Central memory CD4-positive, alpha-beta T cell (primary cell): Measurements from ENCODE around the gene PMEPA1.
"Not testable (repeated sequence)": the region's sequence is repeated elsewhere in the genome, so short reads cannot be mapped to it uniquely, and the experiment has no call there.

ENCODE experiments used
- DNase-seq: peaks from one replicate; pipeline ENCODE4 v3.0.0; 2022

Gene PMEPA1

DNA sequence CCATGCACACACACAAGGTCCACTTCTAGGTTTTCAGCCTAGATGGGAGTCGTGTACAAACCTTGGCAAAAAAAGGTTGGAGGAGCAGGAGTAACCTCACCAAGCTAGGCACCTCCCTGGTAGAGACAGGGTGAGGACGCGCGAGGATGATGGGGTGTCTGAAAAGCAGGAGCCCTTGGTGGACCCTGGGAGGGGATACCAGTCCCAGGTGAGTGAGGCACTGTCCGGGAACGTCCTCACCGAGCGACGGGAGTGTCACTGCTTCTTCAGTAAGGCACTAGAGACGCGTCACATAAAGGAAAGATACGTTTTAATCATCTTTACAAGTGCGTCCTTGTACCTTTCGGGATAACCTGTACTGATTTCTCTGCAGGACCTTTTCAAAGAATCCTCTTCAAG is 60.2 kb downstream of the PMEPA1 start:
- DNase-seq: no peak

DNA sequence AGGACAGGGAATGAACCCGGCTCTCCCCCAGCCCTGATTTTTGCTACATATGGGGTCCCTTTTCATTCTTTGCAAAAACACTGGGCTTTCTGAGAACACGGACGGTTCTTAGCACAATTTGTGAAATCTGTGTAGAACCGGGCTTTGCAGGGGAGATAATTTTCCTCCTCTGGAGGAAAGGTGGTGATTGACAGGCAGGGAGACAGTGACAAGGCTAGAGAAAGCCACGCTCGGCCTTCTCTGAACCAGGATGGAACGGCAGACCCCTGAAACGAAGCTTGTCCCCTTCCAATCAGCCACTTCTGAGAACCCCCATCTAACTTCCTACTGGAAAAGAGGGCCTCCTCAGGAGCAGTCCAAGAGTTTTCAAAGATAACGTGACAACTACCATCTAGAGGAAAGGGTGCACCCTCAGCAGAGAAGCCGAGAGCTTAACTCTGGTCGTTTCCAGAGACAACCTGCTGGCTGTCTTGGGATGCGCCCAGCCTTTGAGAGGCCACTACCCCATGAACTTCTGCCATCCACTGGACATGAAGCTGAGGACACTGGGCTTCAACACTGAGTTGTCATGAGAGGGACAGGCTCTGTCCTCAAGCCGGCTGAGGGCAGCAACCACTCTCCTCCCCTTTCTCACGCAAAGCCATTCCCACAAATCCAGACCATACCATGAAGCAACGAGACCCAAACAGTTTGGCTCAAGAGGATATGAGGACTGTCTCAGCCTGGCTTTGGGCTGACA is 60.8 kb downstream of the PMEPA1 start:
- no peak for DNase-seq

DNA sequence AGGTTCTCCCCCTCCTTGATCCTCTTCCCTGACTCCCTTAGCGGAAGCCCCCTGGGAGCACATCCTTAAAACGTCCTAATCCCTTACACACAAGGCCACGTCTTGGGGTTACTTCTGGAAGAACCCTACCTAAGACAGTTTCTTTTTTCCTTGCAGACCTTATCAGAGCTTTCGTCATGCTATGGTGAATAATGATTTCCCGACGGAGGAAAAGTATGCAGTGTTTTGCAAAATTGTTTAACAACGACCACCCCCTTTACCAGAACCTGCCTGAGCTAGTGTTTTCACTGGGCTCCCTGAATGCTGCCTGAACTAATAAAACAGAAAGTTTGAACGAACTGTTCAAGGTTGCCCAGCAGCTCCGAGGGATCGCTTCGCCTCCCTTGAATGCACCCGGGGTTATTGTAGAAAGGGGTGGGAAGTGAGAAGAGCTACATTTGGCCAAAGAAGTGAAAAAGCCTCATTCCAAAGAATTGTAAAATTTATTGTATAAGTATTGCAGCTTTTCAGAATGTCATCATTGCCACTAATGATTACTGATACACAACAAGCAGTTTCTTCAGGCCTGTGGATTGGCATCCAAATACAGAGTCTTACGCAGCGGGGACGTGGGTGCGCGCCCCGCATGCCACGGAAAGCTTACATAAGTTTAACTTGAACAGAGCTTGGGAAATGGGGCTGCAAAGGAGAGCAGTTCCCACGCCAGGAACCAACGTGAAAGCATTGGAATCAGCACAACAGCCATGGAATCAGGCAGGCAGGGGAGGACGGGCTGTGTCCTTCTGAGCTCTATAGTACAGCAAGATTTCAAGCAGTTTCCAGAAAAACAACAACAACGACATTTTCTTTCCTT is 61.7 kb downstream of the PMEPA1 start:
- DNase-seq: no peak

DNA sequence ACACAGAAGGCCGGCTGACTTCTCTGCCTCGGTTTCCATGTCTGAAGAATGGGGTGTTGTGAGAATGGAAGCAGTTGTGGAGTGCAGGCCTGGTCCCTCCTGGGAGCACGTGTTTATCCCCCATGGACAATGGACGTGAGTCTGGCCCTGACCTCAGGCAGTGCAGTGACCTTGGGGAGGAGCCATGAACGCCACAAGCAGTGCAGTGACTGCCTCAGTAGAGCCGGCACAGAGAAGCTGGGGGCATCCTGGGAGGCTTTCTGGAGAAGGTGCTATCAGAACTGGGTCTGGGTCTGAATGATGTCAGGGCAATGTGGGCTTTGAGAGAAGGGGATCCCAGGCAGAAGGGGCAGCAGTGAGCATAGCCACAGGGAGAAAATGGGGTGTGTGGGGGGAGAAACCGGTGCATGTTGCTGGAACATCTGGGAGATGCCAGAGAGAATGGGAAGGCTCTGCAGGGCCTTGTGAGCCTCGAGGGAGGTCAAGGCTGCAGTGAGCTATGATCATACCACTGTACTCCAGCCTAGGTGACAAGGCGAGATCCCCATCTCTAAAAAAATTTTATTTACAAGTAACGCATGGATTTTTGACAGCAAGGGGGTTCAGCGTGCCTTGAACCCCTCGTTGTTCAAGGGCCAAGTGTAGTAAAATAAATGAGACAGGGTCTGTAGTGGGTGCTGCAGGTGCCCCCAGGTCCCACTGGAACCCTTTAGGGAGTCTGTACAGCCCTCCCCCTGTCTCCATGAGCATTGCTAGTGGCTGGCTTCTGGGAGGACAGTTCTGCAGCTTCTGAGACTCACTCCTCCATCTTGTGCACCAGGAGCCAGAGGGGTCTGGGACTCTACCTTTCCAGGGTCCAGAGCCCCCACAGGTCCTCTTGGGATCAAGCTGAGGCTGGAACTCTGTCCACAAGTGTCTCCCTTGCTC is 62.5 kb downstream of the PMEPA1 start:
- no peak for DNase-seq

DNA sequence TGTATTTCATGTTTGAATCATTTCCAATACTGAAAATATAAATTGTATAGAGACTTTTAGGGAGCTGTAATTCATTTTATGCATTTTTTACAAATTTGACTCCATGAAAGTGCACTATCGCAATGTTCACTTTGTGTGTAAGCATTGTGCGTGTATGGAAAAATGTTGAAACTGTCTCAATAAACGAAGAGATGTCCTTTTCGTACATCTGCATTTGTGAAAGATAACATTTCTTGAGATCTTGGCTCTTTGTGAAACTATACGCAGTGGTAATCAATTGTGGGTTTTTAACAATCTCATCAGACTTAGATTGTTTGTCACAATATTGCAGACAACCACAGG is 70.9 kb downstream of the PMEPA1 start:
- no peak for DNase-seq

DNA sequence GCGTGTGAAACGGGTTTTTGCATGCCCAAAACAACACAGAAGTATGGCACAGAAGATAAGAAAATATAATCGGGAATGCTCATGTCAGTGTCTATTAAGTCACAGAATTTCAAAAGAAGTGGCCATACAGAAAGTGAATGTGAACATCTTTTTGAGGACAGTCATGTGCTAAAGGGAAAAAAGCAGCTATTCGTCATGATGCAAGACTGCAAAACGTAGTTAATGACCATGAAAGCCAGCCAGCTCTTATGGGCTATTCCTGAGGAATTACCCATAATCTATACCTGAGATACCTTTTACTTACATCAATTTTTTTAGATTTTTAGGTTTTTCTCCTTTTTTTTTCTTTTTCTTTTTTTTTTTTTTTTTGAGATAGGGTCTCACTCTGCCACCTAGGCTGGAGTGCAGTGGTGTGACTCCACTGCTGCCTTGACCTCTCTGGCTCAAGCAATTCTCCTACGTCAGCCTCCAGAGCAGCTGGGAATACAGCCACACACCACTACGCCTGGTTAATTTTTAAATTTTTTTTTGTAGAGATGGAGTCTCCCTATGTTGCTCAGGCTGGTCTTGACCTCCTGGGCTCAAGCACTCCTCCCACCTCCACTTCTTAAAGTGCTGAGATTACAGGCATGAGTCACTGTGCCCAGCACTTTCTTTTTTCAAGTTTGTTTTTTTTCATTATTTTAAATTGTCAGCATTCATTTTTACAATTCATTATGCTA is 71.5 kb downstream of the PMEPA1 start:
- no peak for DNase-seq

DNA sequence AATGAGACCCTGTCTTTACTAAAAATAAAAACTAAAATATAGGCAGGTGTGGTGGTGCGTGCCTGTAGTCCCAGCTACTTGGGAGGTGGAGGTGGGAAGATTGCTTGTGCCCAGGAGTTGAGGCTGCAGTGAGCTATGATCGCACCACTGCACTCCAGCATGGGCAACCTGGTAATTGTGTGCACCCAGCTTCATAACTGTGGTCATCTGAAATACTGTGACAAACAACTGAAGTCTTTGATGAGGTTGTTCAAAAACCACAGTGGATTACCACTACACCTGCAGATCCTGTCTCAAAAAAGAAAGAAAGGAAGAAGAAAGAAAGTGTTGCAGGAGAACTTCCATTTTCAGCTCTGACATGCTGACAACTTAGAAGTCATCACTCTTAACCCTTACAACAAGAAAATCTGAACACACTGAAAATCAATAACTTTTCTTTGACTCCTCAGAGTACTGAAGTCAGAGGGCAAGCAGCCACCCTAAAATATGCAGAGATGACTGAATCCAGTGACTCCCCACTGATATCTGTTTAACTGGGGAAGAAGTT is 75.8 kb downstream of the PMEPA1 start:
- DNase-seq: peak; percentile 67

DNA sequence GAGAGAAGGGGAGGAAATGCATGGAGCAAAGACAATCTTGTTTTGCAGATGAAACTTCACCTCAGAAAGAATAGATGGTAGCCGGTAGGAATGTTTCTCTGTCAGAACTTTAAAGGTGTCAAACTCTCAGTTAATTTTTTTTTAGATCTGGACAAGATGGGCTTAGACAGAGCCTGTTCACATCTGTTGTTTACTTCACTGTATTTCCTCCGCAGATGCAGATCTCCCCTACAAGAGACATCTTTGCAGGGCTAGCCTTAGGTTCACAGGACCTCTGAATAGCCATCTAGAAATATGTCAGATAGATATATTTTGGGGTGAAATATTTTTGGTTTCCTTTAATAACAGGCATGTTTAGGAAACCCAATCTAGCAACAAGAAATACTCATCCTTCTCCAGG is 77.5 kb downstream of the PMEPA1 start:
- no peak for DNase-seq

DNA sequence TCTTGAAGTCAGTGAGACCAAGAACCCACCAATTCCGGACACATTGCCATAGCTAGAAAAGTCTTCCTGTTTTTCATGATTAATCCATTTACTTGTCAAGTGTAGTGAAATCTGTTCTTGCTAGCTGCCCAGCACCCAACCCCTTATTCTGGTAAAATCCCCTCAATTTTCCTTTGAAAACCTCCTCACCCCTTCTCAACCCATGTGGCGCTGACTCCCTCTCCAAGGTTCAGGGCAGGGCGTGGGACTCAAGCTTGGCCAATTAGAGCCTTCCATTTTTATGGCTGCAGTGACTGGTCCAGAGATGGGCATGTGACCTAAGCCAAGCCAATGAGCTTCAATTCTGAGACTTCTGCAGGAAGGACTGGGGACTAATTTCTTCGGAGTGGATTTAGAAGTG is 79.8 kb downstream of the PMEPA1 start:
- DNase-seq: no peak

DNA sequence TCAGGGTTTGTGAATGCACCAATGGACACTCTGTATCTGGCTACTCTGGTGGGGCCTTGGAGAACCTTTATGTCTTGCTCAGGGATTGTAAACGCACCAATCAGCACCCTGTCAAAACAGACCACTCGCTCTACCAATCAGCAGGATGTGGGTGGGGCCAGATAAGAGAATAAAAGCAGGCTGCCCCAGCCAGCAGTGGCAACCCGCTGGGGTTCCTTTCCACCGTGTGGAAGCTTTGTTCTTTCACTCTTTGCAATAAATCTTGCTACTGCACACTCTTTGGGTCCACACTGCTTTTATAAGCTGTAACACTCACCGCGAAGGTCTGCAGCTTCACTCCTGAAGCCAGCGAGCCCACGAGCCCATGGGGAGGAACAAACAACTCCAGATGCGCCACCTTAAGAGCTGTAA is 80.3 kb downstream of the PMEPA1 start:
- peak; percentile 12 for DNase-seq

DNA sequence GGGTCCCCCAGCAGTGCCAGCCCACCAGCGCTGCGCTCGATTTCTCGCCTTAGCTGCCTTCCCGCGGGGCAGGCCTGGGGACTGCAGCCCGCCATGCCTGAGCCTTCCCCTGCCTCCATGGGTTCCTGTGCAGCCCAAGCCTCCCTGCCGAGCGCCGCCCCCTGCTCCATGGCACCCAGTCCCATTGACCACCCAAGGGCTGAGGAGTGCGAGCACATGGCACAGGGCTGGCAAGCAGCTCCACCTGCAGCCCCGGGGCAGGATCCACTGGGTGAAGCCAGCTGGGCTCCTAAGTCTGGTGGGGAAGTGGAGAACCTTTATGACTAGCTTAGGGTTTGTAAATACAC is 80.9 kb downstream of the PMEPA1 start:
- DNase-seq: not testable (repeated sequence)

DNA sequence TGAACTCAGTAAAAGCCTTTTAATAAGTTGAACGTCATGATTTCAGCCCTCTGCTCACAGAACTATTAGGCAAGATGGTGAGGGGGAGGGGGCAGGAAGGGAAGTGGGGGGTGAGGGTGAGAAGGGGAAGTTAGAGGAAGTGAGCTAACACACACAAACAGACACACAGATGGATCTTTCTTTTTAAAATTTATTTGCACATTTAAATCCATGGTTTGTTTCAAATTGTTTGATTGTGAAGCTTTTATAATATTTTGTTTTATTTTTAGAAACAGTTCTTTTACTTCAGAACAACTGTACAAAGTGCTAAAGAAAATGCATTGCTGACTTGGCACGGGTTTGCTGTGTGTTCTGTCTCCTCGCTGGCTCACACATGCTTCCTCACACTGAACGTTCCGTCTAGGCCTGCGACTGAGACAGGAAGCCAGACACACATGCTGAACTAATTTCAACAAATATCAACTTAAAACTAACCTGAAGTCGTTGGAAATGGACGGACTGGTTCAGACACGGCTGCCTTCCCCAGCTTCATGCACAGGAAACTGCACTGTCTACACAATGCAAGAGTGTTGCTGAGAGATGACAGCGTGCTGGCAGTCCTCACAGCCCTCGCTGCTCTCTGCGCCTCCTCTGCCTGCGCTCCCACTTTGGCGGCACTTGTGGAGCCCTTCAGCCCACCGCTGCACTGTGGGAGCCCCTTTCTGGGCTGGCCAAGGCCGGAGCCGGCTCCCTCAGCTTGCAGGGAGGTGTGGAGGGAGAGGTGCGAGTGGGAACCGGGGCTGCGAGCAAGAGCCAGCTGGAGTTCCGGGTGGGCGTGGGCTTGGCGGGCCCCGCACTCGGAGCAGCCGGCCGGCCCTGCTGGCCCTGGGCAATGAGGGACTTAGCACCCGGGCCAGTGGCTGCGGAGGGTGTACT is 81.5 kb downstream of the PMEPA1 start:
- peak; percentile 68 for DNase-seq

DNA sequence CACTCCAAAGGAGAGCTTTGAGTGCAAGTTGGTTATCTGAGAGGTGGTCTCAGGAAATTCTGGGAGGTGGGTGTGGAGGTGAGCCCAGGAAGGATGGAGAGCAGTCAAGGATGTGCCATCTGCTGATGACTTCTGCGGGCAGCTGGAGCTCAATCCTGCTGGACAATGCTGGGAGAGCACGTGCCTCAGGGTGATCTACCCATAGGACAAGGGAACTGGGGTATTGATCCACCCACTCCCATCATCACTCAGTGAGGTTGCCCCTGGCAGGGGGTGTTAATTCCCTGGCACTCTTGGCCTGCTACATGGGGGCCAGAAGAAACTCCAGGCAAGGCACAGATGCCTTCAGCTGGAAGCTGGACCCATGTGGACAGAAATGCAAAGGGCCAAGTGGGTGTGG is 82.5 kb downstream of the PMEPA1 start:
- DNase-seq: no peak

DNA sequence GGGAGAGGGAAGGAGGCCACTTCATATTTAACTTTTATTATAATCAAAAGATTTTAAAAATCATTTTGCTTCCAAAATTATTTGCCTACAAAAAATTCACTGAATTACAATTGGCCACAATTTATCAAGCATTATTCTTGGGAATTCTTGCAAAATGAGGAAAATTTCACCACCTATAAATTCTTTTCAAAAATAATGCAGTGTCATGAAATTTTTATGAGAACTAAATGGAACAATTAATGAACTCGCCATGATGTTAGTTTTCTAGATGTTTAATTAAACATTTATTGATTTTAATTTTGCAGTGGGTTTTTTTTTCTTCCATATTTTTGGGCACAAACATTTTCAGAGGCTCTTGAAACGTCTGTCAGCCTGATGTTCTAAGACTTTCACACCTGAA is 83.8 kb downstream of the PMEPA1 start:
- DNase-seq: no peak

DNA sequence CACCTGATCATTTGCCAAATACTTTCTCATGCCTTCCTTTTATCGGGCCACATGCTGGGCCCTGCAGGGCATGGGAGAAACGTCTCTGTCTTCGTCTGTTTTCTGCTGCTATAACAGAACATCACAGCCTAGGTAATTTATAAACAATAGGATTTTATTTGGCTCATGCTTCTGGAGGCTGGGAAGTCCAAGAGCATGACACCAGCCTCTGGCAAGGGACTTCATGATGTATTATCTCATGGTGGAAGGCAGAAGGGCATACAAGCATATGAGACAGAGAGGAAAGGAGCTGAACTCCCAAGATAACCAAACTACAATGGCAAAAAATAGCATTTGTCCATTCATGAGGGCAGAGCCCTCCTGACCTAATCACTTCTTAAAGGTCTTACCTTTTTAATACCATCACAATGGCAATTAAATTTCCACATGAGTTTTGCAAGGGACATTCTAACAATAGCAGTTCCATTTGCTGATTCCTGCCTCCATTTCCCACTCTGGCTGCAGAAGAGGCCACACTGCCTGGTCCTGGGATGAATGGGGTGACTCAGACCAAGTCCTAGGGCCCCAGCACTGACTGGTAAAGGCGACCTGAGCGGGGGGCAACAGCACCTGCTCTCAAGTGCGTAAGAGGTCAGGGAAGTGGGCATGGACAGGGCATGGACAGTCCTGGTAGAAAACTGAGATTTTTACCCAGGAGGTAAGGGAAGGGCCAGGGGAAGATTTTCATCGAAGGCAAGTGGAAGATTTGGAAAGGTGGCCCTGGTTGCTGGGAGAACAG is 84.4 kb downstream of the PMEPA1 start:
- no peak for DNase-seq

DNA sequence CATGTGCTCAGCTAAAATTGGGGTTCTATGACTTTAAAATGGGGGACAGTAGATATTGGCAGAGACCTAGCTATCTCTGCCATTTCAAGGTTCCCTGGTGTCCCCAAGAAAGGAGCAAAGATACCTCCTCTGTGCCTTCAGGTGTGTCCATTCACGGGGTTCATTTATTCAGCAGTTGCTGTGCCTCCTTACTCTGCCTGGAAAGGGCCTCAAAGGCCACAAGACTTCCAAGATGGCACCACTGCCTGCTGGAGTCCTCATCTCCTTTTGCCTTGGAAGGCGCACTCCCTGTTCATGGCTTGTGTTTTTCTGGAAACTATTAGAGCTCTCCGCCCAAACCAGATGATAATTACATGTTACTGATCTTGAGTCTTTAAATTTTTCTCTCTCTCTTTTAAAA is 85.7 kb downstream of the PMEPA1 start:
- no peak for DNase-seq

DNA sequence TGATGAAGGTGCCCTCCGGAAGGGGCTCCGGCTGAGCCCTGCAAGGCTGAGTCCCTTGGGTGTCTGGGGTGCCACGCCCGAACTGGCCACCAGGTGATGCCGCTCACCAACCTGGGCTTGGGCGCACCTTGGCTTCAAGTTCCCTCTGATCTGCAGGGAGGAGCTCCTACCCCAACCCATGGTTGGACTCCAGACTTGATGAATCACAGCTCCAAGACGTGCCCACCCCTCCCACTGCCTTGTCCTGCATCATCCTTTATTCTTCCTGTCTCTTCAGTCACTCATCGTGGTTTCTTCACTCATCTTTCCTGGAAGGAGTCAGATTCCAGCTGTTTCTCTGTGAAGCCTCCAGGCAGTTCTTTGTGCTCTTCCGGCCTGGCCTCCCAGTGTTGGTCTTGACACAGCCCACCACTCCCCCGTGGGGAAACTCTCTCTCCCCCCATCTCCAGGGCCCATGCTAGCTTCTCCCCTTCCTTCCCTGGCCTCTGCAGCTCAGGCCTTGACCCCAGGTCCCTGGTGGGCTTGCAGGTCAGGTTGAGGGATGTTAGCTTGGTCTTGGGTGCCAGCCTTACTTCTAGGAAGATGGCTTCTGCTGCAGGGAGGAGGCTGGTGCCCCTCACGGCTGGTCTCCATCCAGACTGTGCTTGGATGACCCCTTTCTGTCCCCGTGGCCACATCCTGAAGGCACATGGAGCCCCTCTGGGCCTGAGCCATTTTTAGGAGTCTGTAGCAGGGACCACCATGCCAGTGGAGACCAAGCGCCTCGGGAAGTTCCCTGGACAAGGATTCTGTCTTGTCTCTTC is 87.0 kb downstream of the PMEPA1 start:
- peak; percentile 58 for DNase-seq

DNA sequence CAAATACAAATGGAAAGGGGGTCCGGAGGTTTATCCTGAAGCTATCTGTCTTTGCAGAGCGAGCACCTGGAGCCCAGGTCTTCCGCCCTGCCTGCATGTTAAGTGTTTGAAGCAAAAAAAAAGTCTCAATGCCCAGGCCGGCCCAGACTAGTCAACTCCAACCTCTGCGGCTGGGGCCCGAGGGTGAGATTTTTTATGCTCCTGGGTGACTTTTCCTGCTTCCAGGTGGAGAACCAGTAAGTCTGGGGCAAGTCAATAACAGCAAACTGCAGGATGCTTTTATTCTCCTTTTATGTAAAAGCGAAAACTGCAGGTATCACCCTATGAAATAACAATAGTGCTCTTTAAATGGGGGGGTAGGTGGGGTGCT is 87.6 kb downstream of the PMEPA1 start:
- DNase-seq: no peak

DNA sequence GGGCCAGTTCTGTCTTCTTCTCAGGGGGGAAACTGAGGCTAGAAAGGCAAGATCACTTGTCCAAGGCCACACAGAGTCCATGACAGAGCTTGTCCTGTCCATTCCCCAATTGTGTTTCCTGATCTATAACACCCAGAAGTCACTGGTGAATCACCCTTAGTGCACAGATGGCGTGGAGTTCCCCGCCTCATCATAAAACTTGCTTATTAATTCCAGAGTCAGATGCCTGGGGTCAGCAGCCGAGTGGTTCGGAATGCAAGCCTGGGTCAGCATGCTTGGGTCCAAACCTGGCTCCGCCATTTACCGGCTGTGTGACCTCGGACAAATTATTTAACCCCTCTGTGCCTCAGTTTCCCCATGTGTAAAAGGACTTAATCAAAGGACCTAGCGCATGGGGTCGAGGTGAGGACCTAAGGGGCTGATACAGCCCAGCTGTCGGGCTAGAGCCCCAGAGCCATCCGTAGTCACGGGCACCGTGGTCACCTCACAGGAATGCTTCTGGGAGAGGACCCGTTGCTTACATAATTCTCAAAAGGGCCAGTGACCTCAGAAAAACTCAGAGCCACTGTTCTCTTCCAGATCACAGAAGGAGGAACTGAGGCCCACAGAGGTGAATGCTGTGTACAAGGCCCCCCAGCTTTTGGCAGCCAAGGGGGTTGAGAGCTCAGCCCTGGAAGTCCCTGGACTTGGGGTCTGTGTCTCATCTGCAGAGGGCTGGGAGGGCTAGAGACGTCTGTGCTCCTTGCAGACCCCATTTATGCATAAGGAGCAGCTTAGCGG is 88.2 kb downstream of the PMEPA1 start:
- no peak for DNase-seq
